Aorta (tissue), 5 donors: ENCODE data around the gene RPS17. TPM values are rescaled to one million over a fixed set of nuclear protein-coding genes. Genes with fewer than 3 reads are reported as not detected.
"Not testable (repeated sequence)": the region's sequence is repeated elsewhere in the genome, so short reads cannot be mapped to it uniquely, and the experiment has no call there.

Source experiments
- ATAC-seq: fragments of 200-7000 bp; cut with Tn5 transposase; one replicate; pipeline ENCODE4 v1.9.1; 2022; ENCODE audit warnings: moderate library complexity; ENCODE audit not compliant: low FRiP score
- DNase-seq, 2 donors: peaks; one replicate each; pipeline ENCODE4 v3.0.0-alpha.2; 2020
- H3K27ac ChIP-seq, 2 donors: one replicate each; pipeline ENCODE4 v1.5.1; 2013; ENCODE audit warnings: low read length in 2 of 2, mild to moderate bottlenecking in 2 of 2, moderate library complexity in 2 of 2, control low read depth in 1 of 2, inconsistent platforms in 1 of 2, low read depth in 1 of 2
- H3K27me3 ChIP-seq, 2 donors: one replicate each; pipeline ENCODE4 v1.6.1; 2013; ENCODE audit warnings: control low read depth in 1 of 2, low read length in 1 of 2, mild to moderate bottlenecking in 1 of 2, moderate library complexity in 1 of 2; ENCODE audit not compliant: insufficient read depth in 2 of 2, control insufficient read depth in 1 of 2
- H3K36me3 ChIP-seq, 2 donors: one replicate each; pipeline ENCODE4 v1.6.1; 2013; ENCODE audit warnings: control low read depth in 1 of 2, low read length in 1 of 2, mild to moderate bottlenecking in 1 of 2; ENCODE audit not compliant: insufficient read depth in 2 of 2, control insufficient read depth in 1 of 2
- H3K4me1 ChIP-seq, 2 donors: one replicate each; pipeline ENCODE4 v1.6.1; 2013; ENCODE audit warnings: low read length in 2 of 2, control low read depth in 1 of 2, mild to moderate bottlenecking in 1 of 2, moderate library complexity in 1 of 2; ENCODE audit not compliant: insufficient read depth in 2 of 2, control insufficient read depth in 1 of 2
- H3K4me3 ChIP-seq, 2 donors: one replicate each; pipeline ENCODE4 v1.5.1; 2013; ENCODE audit warnings: low read length in 2 of 2, control low read depth in 1 of 2, mild to moderate bottlenecking in 1 of 2
- H3K9me3 ChIP-seq: one replicate; pipeline ENCODE4 v1.6.1; 2013; ENCODE audit warnings: mild to moderate bottlenecking, low read length; ENCODE audit not compliant: control insufficient read depth
- WGBS, 2 donors: extraction: QIAGEN DNeasy Blood & Tissue Kit; methylation state at CpG; one replicate each; pipeline ENCODE4 v1.1.7; 2013; 5-methylcytosine and 5-hydroxymethylcytosine counted together
- intact Hi-C, 2 donors: fragments of 100-400 bp; cut with DNase I; formaldehyde crosslinking; loops; one replicate each; pipeline versions ENCODE4 v1.14.2 to v1.15.0; 2022
- polyA plus RNA-seq, 2 donors: library from polyadenylated mRNA; stranded (reverse); fragments of 200-250 nt; gene quantifications; one replicate each; pipeline ENCODE4 v1.2.3, GENCODE V29; 2013
- total RNA-seq, 2 donors: library from RNA; stranded (reverse); fragmentation: NEBNext Ultra II Directional; extraction: Animal tissue kit (Norgen Biotek cat#: 25700); gene quantifications; one replicate each; pipeline ENCODE4 v1.2.1, GENCODE V29; 2021
- donor health status: healthy with polysubstance abuse.
- donor health status: Bipolar disorder and iron deficiency.
- donor health status: DM: no; HTN: no; CAD: no.
- donor health status: DM: no; HTN: no; CAD: no.
- donor health status: DM: yes; HTN: yes; CAD: no.

The RPS17 gene
- total and polyA plus RNA-seq, 4 donors = 1,022 to 7,043 (median 2,607) TPM

DNA sequence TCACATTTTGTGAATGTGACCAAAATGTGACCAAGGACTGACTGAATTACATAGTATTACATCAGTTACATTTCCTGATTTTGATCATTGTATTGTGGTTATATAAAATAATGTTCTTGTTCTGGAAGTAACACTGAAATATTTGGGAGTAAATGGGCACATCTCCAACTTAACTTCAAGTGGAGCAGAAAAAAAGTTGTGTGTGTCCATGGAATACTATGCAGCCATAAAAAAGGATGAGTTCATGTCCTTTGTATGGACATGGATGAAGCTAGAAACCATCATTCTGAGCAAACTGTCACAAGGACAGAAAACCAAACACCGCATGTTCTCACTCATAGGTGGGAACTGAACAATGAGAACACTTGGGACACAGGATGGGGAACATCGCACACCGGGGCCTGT is 5.8 kb downstream of the RPS17 start:
- H3K9me3 ChIP-seq, DNase-seq, H3K27me3 ChIP-seq, H3K4me1 ChIP-seq, H3K27ac ChIP-seq, H3K36me3 ChIP-seq, H3K4me3 ChIP-seq, ATAC-seq: not testable (repeated sequence)
- intact Hi-C loops = loop anchor here in 1 of 2 donors (10.0 kb wide), 1 partner anchor 530 kb away; the partner anchor contains the start of gene BTBD1
- WGBS, 2 donors = 98 to 100% methylated on average over 3 of the region's 3 CpGs

DNA sequence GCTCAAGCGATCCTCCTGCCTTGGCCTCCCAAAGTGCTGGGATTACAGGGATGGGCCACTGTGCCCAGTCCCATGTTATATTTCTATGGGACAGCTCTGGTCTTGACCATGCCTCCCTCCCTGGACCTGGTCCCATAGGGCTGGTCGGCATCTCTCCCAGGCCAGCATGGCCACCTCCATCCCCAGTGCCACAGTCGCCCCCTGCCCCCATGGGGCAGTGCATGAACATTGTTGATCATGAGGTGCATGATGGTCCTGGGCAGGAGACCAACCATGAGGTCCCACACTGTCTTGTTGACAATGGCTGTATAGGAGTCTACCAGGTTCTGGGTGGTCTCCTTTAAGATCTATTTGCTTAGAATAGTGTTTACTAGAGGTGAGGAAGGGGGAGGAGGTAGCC is 6.5 kb downstream of the RPS17 start:
- Histone ChIP-seq H3K27me3 (no peaks in the 10 kb centered on the region), H3K36me3 (peaks cover 6% of the 10 kb centered on the region in 2 donors), H3K4me3 (no peak overlapping the region), H3K27ac (no peak overlapping the region), H3K4me1 (no peaks in the 10 kb centered on the region), H3K9me3 (no peaks in the 10 kb centered on the region)
- WGBS, 2 donors = 93 to 98% methylated on average over 3 of the region's 3 CpGs
- intact Hi-C loops = loop anchor here in 1 of 2 donors (10.0 kb wide), 1 partner anchor 531 kb away; the partner anchor contains the start of gene BTBD1
- DNase-seq (no peak), ATAC-seq (no peak)

GRCh38 chr15:82532991-82533481 is 7.2 kb downstream of the RPS17 start:
- Histone ChIP-seq H3K9me3 (no peaks in the 10 kb centered on the region), H3K4me3 (no peak overlapping the region), H3K27ac (no peak overlapping the region), H3K27me3 (no peaks in the 10 kb centered on the region), H3K4me1 (no peaks in the 10 kb centered on the region), H3K36me3 (peaks cover 6% of the 10 kb centered on the region in 2 donors)
- no peak for ATAC-seq
- intact Hi-C loops = loop anchor here in 1 of 2 donors (10.0 kb wide), 1 partner anchor 532 kb away; the partner anchor contains the start of gene BTBD1
- DNase-seq = peak in 1 of 2 donors; percentile 75
- WGBS, 2 donors = 92 to 94% methylated on average over 15 of the region's 15 CpGs

DNA sequence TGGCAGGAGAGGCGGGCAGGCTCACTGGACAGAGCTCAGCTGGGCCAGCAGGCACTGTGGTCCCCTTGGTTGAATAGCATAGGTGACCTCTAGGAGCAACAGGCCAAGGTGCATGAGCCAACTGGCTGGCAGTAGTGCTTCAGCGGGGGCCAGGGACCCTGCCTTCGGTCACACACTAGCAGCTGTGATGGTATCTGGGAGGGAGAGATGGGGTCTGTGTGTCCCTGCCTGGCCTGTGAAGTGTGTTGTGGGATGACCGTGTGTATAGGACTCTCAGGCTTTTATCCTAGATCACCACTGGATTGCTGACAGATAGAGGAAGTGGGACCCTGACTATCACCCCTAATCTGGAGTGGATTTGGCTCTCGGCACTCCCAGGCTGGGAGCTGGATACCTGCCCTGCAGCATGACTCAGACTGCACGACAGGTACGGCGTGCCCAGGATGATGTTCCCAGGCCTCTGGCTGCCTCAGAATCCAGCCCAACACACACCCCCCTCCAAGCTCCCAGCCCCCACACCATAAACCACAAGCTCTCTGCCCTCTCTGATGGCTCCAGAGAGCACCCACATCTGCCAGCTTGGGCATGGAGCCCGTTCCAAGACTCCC is 7.8 kb downstream of the RPS17 start:
- WGBS, 2 donors = 85 to 88% methylated on average over 9 of the region's 9 CpGs
- H3K27ac ChIP-seq = no peak overlapping the region
- H3K36me3 ChIP-seq = peaks cover 2 to 5% of the 10 kb centered on the region in 2 donors
- H3K9me3 ChIP-seq = no peaks in the 10 kb centered on the region
- DNase-seq (no peak), ATAC-seq (no peak)
- no peak overlapping the region for H3K4me3 ChIP-seq
- H3K4me1 ChIP-seq = no peaks in the 10 kb centered on the region
- intact Hi-C loops = loop anchor here in 1 of 2 donors (10.0 kb wide), 1 partner anchor 532 kb away; the partner anchor contains the start of gene BTBD1
- H3K27me3 ChIP-seq = no peaks in the 10 kb centered on the region

DNA sequence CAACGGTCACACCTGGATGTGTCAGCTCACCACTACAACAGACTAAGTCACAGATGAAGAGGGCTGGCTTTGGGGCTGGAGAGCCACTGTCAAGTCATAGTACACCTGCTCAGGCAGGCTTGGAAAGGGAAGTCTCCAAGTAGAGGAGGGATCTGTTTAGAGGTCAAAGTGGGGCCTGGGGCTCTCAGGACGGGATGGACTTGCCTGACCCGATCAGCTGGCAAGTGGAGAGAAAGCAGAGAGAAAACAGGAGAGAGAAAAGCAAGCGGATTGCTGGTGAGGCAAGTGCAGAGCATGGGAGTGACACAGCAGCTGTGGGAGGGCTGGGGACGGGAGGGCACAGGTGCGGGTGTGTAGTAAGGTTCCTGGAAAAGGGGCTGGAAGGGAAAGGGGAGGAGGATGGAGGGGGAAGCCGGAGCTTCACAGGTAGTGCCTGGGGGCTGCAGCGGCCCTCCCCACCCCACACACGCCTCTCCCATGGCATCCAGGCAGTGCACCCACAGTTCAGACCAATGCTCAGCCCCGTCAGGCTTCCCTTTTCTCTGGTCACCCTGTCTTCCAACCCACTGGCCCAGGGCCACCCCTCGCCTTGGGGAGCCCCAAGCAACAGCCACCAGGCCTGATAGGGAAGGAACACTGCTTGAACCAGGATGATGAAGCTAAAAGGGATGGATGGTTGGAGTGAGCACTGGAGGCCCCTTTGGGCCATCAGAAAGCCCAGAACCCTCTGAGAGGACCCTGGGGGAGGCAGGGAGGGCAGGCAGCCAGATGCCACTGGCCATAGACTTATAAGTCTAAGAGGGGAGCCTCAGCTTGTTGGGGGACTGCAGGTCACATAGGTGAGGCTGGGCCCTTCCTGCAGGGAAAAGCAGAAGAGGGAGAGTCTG is 8.5 kb downstream of the RPS17 start:
- intact Hi-C loops = loop anchor here in 1 of 2 donors (10.0 kb wide), 1 partner anchor 533 kb away; the partner anchor contains the start of gene BTBD1
- no peaks in the 10 kb centered on the region for H3K27me3 ChIP-seq
- H3K27ac ChIP-seq = no peak overlapping the region
- no peaks in the 10 kb centered on the region for H3K9me3 ChIP-seq
- no peak overlapping the region for H3K4me3 ChIP-seq
- peak in 1 of 2 donors; percentile 24 for DNase-seq
- no peaks in the 10 kb centered on the region for H3K36me3 ChIP-seq
- 82 to 83% methylated on average over 10 to 11 of the region's 11 CpGs for WGBS, 2 donors
- H3K4me1 ChIP-seq = no peaks in the 10 kb centered on the region
- ATAC-seq = no peak

- DNase-seq = peak; percentile 68 to 88
- Histone ChIP-seq H3K4me3 (no peak overlapping the region), H3K9me3 (no peaks in the 10 kb centered on the region), H3K27ac (no peak overlapping the region), H3K27me3 (no peaks in the 10 kb centered on the region), H3K36me3 (no peaks in the 10 kb centered on the region), H3K4me1 (no peaks in the 10 kb centered on the region)
- intact Hi-C loops = loop anchor here in 1 of 2 donors (10.0 kb wide), 1 partner anchor 534 kb away; the partner anchor contains the start of gene BTBD1
- ATAC-seq = no peak
- whole genome bisulfite sequencing, 2 donors = 16 to 17% methylated on average over 10 of the region's 10 CpGs
Measured at GRCh38 chr15:82530606-82531379, 9.5 kb downstream of the RPS17 start.

DNA sequence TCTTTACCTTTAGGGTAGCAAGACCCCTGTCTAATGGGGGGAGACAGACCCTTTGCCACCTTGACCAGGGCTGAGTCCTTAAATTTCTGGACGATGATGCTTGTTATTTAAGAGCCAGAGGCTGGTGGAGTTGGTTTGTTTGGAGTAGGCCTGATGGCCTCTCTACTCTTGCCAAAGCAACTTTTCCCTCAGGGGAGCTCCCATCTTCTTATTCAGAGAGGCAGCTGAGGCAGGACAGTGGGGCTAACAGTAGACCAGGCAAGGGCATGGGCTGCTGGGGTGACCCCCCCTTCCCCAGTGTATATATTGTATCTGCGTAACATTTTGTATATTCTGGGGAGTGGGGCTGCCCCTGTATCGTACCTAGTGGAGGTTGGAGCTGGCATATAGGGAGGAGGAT is 10.3 kb downstream of the RPS17 start:
- ATAC-seq (no peak), DNase-seq (peak in 1 of 2 donors; percentile 37)
- Histone ChIP-seq H3K9me3 (no peaks in the 10 kb centered on the region), H3K27ac (no peak overlapping the region), H3K4me3 (no peak overlapping the region), H3K36me3 (no peaks in the 10 kb centered on the region), H3K4me1 (no peaks in the 10 kb centered on the region), H3K27me3 (no peaks in the 10 kb centered on the region)
- WGBS, 2 donors = 82% methylated on average over 3 of the region's 3 CpGs
- intact Hi-C loops = loop anchor here in 1 of 2 donors (10.0 kb wide), 1 partner anchor 535 kb away; the partner anchor contains the start of gene BTBD1

- ATAC-seq, H3K27me3 ChIP-seq, H3K36me3 ChIP-seq, H3K4me1 ChIP-seq, intact Hi-C loops, H3K27ac ChIP-seq, H3K9me3 ChIP-seq, DNase-seq, H3K4me3 ChIP-seq: not testable (repeated sequence)
- WGBS, 2 donors = no CpG with 5 or more reads among the region's 48 CpGs
Measured at GRCh38 chr15:82513587-82513986, 26.7 kb downstream of the RPS17 start.
